AG10803 (cell line): ENCODE data around the gene POMT2.
A peak's percentile ranks its signal among the peaks of the same experiment; 100 is the strongest.
"Not testable (repeated sequence)": the region's sequence is repeated elsewhere in the genome, so short reads cannot be mapped to it uniquely, and the experiment has no call there.

Source experiments
- DNase-seq: peaks from one replicate; pipeline ENCODE4 v3.0.0; 2010; ENCODE audit warnings: low read depth
- H3K4me3 ChIP-seq: 2 replicates; pipeline ENCODE4 v1.5.1; 2011; ENCODE audit warnings: mild to moderate bottlenecking, low read length, control low read depth
- CTCF ChIP-seq: conservative IDR thresholded peaks from 2 replicates; pipeline ENCODE4 v1.5.1; 2011; ENCODE audit warnings: mild to moderate bottlenecking, low read length, control low read depth, inconsistent platforms

The POMT2 gene

GRCh38 chr14:77339407-77339806 lies 18.7 kb upstream of the POMT2 start:
- peak; percentile 55 for DNase-seq
- H3K4me3 ChIP-seq = no peak overlapping the region
- TF ChIP-seq CTCF = no peak

- no peak overlapping the region for H3K4me3 ChIP-seq
- no peak for DNase-seq
- no peak for TF ChIP-seq CTCF
Measured at GRCh38 chr14:77338302-77338701, 17.6 kb upstream of the POMT2 start.

- no peak overlapping the region for H3K4me3 ChIP-seq
- no peak for TF ChIP-seq CTCF
- DNase-seq = no peak
Measured at GRCh38 chr14:77337880-77338279, 17.2 kb upstream of the POMT2 start.

- not testable (repeated sequence) for H3K4me3 ChIP-seq, DNase-seq
Measured at GRCh38 chr14:77337255-77337654, 16.6 kb upstream of the POMT2 start.

- no peak for TF ChIP-seq CTCF
- H3K4me3 ChIP-seq = no peak overlapping the region
- DNase-seq = no peak
Measured at GRCh38 chr14:77335576-77335975, 14.9 kb upstream of the POMT2 start.

- no peak overlapping the region for H3K4me3 ChIP-seq
- DNase-seq = no peak
- TF ChIP-seq CTCF = no peak
Measured at GRCh38 chr14:77329872-77330271, 9.2 kb upstream of the POMT2 start.

GRCh38 chr14:77327111-77327510 lies 6.4 kb upstream of the POMT2 start:
- no peak overlapping the region for H3K4me3 ChIP-seq
- TF ChIP-seq CTCF = no peak
- no peak for DNase-seq

GRCh38 chr14:77325746-77326094 lies 5.0 kb upstream of the POMT2 start:
- no peak overlapping the region for H3K4me3 ChIP-seq
- TF ChIP-seq CTCF = no peak
- DNase-seq = no peak
